GM12891 (cell line): ENCODE measurements around the gene IL1RN.

ENCODE experiments used
- POLR2A ChIP-seq: IDR thresholded peaks from 2 replicates; pipeline ENCODE4 v1.6.1; 2011; ENCODE audit warnings: low read depth, low read length, control low read depth
- POLR2AphosphoS5 ChIP-seq: IDR thresholded peaks from 2 replicates; pipeline ENCODE4 v1.6.1; 2011; ENCODE audit warnings: low read depth, low read length, control low read depth
- TAF1 ChIP-seq: IDR thresholded peaks from 2 replicates; pipeline ENCODE4 v1.6.1; 2011; ENCODE audit warnings: low read depth, low read length, control low read depth

DNA sequence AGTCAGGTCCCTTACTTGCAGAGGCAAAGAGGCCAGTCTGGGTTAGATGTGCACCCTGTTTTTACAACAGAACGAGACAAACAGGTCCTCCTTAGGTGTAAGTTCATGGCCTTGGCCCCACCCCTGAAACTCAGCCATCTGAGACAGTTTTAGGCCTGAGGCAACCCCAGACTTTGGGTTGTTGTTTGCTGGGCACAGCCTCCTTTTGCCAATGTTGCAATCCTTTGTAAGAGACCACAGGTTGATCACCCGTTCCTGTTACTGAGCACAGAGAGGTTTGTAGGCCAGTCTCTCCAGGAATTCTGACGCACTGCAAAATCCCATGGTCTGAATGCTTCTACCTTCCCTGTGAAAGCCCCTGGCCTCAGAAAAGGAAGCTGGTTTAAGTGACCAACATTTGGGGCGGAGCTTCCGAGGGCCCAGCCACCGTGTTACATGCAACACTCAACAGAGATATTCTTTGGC, 15.5 kb upstream of the IL1RN start:
- TF ChIP-seq POLR2AphosphoS5 (no peak), POLR2A (no peak), TAF1 (no peak)
